Testis (tissue), 2 donors: ENCODE results near the gene SPZ1.

Experiments
- POLR2A ChIP-seq: fragments of 450-650 bp; IDR thresholded peaks from one replicate; pipeline ENCODE4 v1.6.1; 2017; ENCODE audit warnings: antibody characterized with exemption, mild to moderate bottlenecking, moderate library complexity
- TF ChIP-seq, protein P1 (sequence below), 3 experiments: fragments of 450-650 bp in 2 of 3; fragments of 200-600 bp in 1 of 3; sonication (generic) in 1 of 3; IDR thresholded peaks; one replicate each; pipeline ENCODE4 v1.5.1; 2016 to 2019; ENCODE audit warnings: antibody characterized with exemption in 3 of 3, mild to moderate bottlenecking in 2 of 3, moderate library complexity in 1 of 3

DNA sequence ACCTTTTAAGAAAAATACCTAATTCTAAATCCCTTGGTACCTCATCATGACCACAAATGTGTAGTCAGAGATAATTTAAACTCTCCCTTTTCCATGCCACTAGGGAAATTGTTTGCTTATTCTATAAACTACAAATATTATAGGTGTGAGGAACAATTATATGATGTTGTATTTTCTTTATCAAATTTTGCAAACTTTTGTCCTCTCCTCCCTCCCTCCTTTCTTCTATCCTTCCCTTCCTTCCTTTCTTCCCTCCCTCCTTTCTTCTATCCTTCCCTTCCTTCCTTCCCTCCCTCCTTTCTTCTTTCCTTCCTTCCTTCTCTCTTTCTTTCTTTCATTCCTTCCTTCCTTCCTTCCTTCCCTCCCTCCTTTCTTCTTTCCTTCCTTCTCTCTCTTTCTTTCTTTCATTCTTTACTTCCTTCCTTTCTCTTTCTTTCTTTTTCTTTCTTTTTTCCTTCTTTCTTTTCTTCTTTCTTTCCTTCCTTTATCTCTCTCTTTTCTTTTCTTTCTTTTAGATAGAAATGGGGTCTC, 41.2 kb downstream of the SPZ1 start:
- TF ChIP-seq, protein P1, sequence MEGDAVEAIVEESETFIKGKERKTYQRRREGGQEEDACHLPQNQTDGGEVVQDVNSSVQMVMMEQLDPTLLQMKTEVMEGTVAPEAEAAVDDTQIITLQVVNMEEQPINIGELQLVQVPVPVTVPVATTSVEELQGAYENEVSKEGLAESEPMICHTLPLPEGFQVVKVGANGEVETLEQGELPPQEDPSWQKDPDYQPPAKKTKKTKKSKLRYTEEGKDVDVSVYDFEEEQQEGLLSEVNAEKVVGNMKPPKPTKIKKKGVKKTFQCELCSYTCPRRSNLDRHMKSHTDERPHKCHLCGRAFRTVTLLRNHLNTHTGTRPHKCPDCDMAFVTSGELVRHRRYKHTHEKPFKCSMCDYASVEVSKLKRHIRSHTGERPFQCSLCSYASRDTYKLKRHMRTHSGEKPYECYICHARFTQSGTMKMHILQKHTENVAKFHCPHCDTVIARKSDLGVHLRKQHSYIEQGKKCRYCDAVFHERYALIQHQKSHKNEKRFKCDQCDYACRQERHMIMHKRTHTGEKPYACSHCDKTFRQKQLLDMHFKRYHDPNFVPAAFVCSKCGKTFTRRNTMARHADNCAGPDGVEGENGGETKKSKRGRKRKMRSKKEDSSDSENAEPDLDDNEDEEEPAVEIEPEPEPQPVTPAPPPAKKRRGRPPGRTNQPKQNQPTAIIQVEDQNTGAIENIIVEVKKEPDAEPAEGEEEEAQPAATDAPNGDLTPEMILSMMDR (IDR thresholded peaks at IDR 0.05), result no peak
- no peak for TF ChIP-seq POLR2A
